Stromal cell of bone marrow (primary cell): ENCODE data around the gene ZNF254.
A peak's percentile ranks its signal among the peaks of the same experiment; 100 is the strongest.
"Not testable (repeated sequence)": the region's sequence is repeated elsewhere in the genome, so short reads cannot be mapped to it uniquely, and the experiment has no call there.

Source experiments
- DNase-seq: peaks from one replicate; pipeline ENCODE4 v3.0.0-alpha.2; 2012; ENCODE audit warnings: low read depth

ZNF254 gene

DNA sequence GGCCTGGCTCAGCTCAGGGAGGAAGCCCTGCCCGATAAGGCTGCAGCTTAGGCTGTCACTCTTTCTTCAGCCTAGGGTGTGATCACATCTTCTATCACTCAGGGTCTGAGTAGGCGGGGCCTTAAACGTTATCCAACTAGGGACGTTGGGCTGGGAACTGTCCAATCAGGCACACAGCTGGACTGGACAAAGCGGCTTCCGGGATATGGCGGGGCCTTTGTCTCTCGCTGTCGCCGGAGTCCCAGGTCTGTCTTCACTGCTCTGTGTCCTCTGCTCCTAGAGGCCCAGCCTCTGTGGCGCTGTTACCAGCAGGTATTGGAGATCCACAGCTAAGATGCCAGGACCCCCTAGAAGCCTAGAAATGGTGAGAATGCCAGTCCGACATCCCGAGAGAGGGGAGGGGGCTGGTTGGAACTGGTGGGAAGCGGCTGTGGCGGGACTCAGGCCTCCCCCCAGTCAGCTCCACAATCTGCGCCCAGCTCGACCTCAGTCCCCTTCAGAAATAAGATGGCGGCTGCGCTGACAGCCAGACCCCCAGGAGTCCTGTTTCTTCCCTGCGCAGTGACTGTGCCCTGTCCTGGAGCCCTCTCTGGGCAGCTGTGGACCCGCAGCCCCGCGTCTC, at the start of gene ZNF254:
Gene ZNF254, plus strand, starts transcription at position 214 of the 622 bp plus-strand sequence. Its CDS starts 121 bp downstream, at position 335.
- DNase-seq: peak; percentile 96

DNA sequence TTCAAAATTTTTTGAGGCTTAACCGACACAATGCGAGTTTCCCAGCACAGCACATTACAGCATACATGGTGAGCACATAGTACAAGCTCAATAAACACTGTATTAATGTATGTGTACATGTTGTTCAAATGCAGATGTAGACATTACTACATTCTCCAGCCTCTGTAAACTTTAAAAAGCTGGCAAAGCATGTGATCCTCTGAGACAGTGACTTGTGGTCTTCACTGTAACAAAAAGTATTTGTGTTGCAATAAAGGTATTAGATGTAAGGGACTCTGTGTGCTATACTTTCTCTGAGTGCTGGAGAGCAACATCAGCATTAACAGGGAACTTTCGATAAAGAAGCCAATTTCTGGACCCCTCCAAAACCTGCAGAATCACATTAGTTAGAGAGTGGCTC, 46.4 kb upstream of the ZNF254 start:
- no peak for DNase-seq

- DNase-seq: not testable (repeated sequence)
These were observed 45.7 kb upstream of the ZNF254 start for GRCh38 chr19:24041326-24041725.

DNA sequence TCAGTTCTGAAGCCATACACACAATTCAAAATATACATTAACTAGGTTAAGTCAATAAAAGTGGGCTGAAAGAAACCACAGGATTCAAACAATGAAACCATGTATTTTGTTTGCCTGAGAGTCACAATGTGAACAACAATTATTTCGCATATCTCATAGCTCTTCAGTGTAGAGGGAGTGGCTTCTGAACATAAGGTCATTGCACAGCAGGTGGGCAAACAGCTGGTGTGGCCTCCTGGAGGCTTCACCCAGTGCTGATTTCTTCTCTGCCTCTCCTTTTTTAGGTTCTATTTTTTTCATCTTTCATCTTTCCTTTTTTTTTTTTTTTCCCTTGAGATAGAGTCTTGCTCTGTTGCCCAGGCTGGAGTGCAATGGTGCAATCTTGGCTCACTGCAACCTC, 40.4 kb upstream of the ZNF254 start:
- DNase-seq: no peak

- DNase-seq: no peak
These were observed 38.7 kb upstream of the ZNF254 start for GRCh38 chr19:24048261-24048660.

- DNase-seq: no peak
These were observed 37.5 kb upstream of the ZNF254 start for GRCh38 chr19:24049537-24049936.

DNA sequence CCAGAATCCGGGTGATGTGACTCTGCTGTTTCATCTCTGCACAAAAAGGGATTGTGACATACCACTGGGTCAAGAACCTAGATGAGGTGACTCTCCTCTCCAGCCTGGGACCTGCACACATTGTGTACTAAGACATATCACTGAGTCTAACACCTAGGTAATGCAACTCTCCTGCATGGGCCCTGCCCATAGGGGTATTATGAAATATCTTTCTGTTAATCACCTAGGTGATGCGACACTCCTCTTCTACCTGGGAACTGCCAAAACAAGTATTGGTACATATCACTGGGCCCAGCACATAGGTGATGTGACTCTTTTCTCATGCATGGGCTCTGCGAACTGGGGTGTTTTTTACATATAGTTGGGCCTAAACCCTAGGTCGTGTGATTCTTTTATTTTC, 35.5 kb upstream of the ZNF254 start:
- no peak for DNase-seq

GRCh38 chr19:24052811-24053210, 34.2 kb upstream of the ZNF254 start:
- no peak for DNase-seq

GRCh38 chr19:24053601-24054000, 33.4 kb upstream of the ZNF254 start:
- no peak for DNase-seq

GRCh38 chr19:24054044-24054935, 32.7 kb upstream of the ZNF254 start:
- DNase-seq: peak; percentile 83

GRCh38 chr19:24055548-24055947, 31.4 kb upstream of the ZNF254 start:
- no peak for DNase-seq

- DNase-seq: no peak
These were observed 29.8 kb upstream of the ZNF254 start for GRCh38 chr19:24057144-24057543.

DNA sequence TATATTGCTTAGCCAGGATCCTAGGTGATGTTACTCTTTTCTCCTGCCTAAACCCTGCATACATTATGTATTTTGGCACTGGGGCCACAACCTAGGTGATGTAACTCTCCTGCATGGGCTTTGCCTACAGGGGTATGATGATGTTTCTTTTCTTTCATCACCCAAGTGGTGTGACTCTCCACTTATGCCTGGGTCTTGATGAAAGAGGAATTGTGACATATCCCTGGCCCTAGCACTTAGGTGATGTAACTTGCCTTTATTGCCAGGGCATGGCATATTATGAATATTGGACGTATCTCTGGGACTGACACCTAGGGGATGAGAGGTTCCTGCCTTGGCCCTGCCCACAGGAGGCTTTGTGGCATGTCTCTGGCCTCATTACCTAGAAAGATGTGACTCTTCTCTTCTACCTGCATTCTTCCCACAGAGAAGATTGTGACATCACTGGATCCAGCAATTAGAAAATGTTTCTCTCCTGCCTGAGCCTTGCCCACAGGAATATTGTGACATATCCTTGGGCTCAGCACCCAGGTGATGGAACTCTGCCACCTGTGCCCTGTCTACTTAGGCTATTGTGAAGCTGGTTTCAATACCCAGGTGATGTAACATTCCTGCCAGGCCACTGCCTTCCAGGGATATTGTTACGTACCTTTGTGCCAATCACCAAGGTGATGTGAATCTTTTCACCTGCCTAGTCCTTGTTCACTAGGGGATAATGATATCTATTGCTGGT, 27.3 kb upstream of the ZNF254 start:
- no peak for DNase-seq

- DNase-seq: no peak
These were observed 26.2 kb upstream of the ZNF254 start for GRCh38 chr19:24060687-24061356.

- DNase-seq: no peak
These were observed 24.8 kb upstream of the ZNF254 start for GRCh38 chr19:24062190-24062589.

DNA sequence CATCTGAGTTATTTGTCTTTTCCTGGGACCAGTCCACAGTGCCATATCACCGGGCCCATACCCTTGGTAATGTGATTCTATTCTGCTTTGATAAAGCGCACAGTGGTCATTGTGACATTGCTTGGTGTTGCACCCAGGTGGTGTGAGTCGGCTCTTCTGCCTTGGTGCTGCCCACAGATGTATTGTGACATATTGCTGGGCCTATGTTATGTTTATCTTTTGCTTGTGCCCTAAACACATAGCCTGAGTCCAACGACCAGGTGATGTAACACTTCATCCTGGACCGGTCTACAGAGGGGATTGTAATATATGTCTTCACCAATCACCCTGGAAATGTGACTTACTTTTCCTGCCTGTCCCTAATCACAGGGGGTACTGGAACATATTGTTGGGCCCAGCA, 23.7 kb upstream of the ZNF254 start:
- DNase-seq: no peak

GRCh38 chr19:24064175-24064574, 22.8 kb upstream of the ZNF254 start:
- DNase-seq: no peak

DNA sequence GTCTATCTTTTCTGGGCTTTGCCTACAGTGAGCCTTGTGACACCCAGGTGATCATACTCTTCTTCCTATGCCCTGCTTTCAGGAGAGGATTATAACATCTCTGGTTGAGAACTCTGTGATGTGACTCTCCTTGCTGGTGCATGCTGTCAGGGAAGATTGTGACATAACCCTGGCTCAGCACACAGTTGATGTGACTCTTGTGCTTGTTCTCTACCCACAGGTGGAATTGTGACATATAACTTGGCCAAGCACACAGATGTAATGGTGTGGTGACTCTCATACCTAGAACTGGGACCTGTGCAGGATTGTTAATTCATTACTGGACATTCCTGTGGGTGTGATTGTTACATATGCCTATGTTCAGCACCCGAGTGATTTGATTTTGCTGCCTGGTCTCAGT, 21.7 kb upstream of the ZNF254 start:
- no peak for DNase-seq

DNA sequence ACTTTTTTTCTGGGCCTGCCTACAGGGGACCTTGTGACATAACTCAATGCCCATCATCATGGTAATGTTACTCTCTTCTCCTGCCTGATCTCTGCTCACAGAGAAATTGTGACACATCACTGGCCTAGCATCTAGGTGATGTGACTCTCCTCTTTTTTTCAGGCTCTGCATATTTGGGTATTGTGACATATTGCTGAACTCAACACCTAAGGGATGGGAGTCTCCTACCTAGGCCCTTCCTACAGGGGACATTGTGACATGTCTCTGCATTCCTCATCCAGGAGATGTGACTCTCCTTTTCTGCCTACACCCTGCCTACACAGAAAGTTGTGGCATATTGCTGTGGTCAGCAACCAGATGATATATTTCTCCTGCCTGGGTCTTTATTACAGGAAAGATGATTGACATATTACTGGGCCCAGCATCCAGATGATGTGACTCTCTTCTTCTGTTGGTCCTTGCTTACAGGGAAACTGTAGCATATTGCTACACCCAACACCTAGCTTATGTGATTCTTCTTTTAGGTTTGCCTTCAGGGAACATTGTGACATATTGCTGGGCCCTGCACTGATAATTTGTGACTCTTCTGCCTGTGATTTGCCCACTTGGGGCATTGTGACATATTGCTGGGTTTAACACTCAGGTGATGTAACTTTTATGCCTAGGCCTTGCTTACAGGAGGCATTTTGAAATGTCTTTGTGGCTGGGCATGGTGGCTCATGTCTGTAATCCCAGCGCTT, 21.0 kb upstream of the ZNF254 start:
- no peak for DNase-seq

- no peak for DNase-seq
These were observed 16.9 kb upstream of the ZNF254 start for GRCh38 chr19:24069905-24070657.

DNA sequence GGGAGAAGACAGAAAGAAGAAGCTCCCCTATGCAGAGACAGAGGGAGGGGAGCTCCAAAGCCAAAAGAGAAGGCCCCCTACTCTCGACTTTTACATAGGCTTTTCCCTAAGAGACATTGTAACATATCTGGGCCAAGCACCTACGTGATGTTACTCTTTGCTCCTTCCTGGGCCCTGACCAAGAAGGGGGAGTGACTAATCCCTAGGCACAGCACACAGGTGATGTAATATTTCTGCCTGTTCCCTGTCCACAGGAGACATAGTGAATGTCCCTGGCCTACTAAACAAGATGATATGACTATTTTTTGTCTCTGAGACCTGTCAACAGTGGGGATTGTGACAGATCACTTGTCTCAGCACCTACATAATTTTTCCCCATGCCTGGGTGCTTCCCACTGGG, 15.9 kb upstream of the ZNF254 start:
- no peak for DNase-seq
